ENCODE data around the gene VARS2. TPM values are rescaled to one million over a fixed set of nuclear protein-coding genes. Genes with fewer than 3 reads are reported as not detected.

The VARS2 gene
- total and polyA plus RNA-seq, 9 of the 15 experiments (the other 6 are each of a cell fraction or from before 2014, with no cell fraction given): 1.6 to 53.6 (median 29.9) TPM

DNA sequence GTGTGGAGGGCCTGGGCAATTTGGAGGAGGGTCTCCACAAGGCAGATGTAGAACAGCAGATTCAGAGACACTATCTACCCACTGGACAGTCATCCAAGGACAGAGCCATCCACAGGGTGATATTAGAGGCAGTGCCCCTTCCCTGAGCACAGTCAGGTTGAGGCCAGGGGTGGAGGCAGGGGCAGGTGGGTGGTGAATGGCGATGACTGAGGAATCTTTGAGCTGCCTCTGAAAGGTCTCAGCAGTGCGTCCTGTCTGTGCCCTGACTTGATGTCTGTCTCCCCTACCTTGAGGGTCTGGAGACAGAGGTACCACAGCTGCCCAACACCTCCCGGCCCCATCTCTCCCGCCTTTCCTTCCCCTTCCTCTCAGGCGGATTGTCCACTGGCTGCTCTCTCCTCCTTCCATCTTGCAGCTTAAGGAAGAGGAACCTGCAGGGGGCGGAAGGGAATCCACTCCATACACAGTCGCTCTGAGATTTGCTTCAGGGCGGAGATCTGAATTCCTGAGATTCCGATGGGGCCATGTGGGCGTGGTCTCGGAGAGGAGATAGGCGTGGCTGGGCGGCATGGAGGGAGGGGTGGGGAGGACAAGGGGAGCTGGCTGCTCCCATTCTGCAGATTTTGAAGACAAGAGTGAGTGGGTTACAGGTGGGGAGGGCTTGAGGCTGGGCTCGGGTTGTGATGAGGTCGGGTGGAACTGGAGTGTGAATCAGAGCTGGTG lies 28.5 kb downstream of the VARS2 start (continued):
- TF ChIP-seq, protein P1, sequence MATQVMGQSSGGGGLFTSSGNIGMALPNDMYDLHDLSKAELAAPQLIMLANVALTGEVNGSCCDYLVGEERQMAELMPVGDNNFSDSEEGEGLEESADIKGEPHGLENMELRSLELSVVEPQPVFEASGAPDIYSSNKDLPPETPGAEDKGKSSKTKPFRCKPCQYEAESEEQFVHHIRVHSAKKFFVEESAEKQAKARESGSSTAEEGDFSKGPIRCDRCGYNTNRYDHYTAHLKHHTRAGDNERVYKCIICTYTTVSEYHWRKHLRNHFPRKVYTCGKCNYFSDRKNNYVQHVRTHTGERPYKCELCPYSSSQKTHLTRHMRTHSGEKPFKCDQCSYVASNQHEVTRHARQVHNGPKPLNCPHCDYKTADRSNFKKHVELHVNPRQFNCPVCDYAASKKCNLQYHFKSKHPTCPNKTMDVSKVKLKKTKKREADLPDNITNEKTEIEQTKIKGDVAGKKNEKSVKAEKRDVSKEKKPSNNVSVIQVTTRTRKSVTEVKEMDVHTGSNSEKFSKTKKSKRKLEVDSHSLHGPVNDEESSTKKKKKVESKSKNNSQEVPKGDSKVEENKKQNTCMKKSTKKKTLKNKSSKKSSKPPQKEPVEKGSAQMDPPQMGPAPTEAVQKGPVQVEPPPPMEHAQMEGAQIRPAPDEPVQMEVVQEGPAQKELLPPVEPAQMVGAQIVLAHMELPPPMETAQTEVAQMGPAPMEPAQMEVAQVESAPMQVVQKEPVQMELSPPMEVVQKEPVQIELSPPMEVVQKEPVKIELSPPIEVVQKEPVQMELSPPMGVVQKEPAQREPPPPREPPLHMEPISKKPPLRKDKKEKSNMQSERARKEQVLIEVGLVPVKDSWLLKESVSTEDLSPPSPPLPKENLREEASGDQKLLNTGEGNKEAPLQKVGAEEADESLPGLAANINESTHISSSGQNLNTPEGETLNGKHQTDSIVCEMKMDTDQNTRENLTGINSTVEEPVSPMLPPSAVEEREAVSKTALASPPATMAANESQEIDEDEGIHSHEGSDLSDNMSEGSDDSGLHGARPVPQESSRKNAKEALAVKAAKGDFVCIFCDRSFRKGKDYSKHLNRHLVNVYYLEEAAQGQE (IDR thresholded peaks at IDR 0.05; ENCODE audit: borderline replicate concordance): peak; percentile 51; the same call in 1 of the 2 replicates
- TF ChIP-seq, protein P1 (CRISPR knock-in tag; IDR thresholded peaks at IDR 0.05; ENCODE audit: low read depth): no peak
- TF ChIP-seq ELF4 (CRISPR knock-in tag; IDR thresholded peaks at IDR 0.05) (no peak), RCOR1 (IDR thresholded peaks at IDR 0.05; ENCODE audit: borderline replicate concordance in 1 of 2, low read depth in 2 of 2, low read length in 2 of 2) (peak; percentile 98 to 100), LCOR (CRISPR knock-in tag; IDR thresholded peaks at IDR 0.05) (0 out of 2 replicates have a peak, but pooled peaks have one; percentile 21), SMAD3 (CRISPR knock-in tag; conservative IDR thresholded peaks at IDR 0.05) (no peak), CTBP1 (IDR thresholded peaks at IDR 0.05; ENCODE audit: borderline replicate concordance) (peak; percentile 93), PHF8 (IDR thresholded peaks at IDR 0.05; ENCODE audit: borderline replicate concordance, low read length) (no peak), BMI1 (IDR thresholded peaks at IDR 0.05; ENCODE audit: low read length) (no peak), ZNF551 (CRISPR knock-in tag; IDR thresholded peaks at IDR 0.05) (no peak), SRF (CRISPR knock-in tag; IDR thresholded peaks at IDR 0.05) (peak in 1 of 2 experiments; percentile 59; a peak in 1 of 4 replicates), YY1 (IDR thresholded peaks at IDR 0.05; ENCODE audit: borderline replicate concordance in 1 of 3, control insufficient read depth in 1 of 3, extremely low read depth in 1 of 3, insufficient read depth in 3 of 3, insufficient read length in 1 of 3, insufficient replicate concordance in 2 of 3, low read depth in 1 of 3, low read length in 2 of 3) (peak in 1 of 3 experiments; percentile 11), TEAD1 (CRISPR knock-in tag; IDR thresholded peaks at IDR 0.05) (peak; percentile 89 to 98), ETV5 (CRISPR knock-in tag; IDR thresholded peaks at IDR 0.05; ENCODE audit: low read depth) (0 out of 2 replicates have a peak, but pooled peaks have one; percentile 20)
- TF ChIP-seq, protein P2, sequence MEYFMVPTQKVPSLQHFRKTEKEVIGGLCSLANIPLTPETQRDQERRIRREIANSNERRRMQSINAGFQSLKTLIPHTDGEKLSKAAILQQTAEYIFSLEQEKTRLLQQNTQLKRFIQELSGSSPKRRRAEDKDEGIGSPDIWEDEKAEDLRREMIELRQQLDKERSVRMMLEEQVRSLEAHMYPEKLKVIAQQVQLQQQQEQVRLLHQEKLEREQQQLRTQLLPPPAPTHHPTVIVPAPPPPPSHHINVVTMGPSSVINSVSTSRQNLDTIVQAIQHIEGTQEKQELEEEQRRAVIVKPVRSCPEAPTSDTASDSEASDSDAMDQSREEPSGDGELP (CRISPR knock-in tag; IDR thresholded peaks at IDR 0.05; ENCODE audit: borderline replicate concordance): peak; percentile 56; the same call in 1 of the 2 replicates

All from K562 (cell line).